SU-DHL-6 (cell line): ENCODE data around the gene FRMPD2.

ENCODE experiments used
- H2AFZ ChIP-seq: fragments of 200-600 bp; sonication (generic); 2 replicates; pipeline ENCODE4 v1.6.1; 2014; ENCODE audit warnings: low read depth, mild to moderate bottlenecking, moderate library complexity, mixed read lengths, antibody characterized with exemption, low read length; ENCODE audit not compliant: severe bottlenecking
- H3F3A ChIP-seq: fragments of 200-600 bp; shearing (Covaris generic); 2 replicates; pipeline ENCODE4 v1.6.0; 2016; ENCODE audit warnings: antibody characterized with exemption, mild to moderate bottlenecking; ENCODE audit not compliant: insufficient read depth
- H3K27ac ChIP-seq: fragments of 200-600 bp; sonication (generic); 2 replicates; pipeline ENCODE4 v1.5.1; 2016; ENCODE audit warnings: low read depth, mild to moderate bottlenecking, low read length, moderate library complexity, mixed read lengths
- H3K27me3 ChIP-seq: fragments of 200-600 bp; sonication (generic), shearing (Covaris generic); 2 replicates; pipeline ENCODE4 v1.6.0; 2014; ENCODE audit warnings: mild to moderate bottlenecking, low read length
- H3K36me3 ChIP-seq: fragments of 200-600 bp; sonication (generic); 2 replicates; pipeline ENCODE4 v1.6.1; 2014; ENCODE audit warnings: mild to moderate bottlenecking, low read length, mixed read lengths
- H3K4me2 ChIP-seq: fragments of 300-600, 200-600 bp; shearing (Covaris generic), sonication (generic); 2 replicates; pipeline ENCODE4 v1.6.0; 2014; ENCODE audit warnings: low read length, low read depth, mild to moderate bottlenecking; ENCODE audit not compliant: poor library complexity, severe bottlenecking
- H3K4me3 ChIP-seq: fragments of 200-600 bp; sonication (generic); 2 replicates; pipeline ENCODE4 v1.5.1; 2014; ENCODE audit warnings: antibody characterized with exemption, low read length, mild to moderate bottlenecking, mixed read lengths; ENCODE audit not compliant: insufficient read depth, poor library complexity, severe bottlenecking
- H3K79me2 ChIP-seq: fragments of 200-600 bp; sonication (generic); 2 replicates; pipeline ENCODE4 v1.6.1; 2014; ENCODE audit warnings: mild to moderate bottlenecking, low read length, moderate library complexity; ENCODE audit not compliant: insufficient read depth
- H3K9ac ChIP-seq: fragments of 200-600 bp; sonication (generic); 2 replicates; pipeline ENCODE4 v1.7.0; 2014; ENCODE audit warnings: mild to moderate bottlenecking, low read length
- H3K9me2 ChIP-seq: fragments of 200-600 bp; sonication (generic); replicated peaks from 2 replicates; pipeline ENCODE4 v1.6.1; 2014; ENCODE audit warnings: low read length; ENCODE audit not compliant: insufficient read depth
- H3K9me3 ChIP-seq: fragments of 200-600 bp; sonication (generic); 2 replicates; pipeline ENCODE4 v1.6.1; 2014; ENCODE audit warnings: low read length, mixed read lengths; ENCODE audit not compliant: insufficient read depth
- H4K20me1 ChIP-seq: fragments of 200-600 bp; sonication (generic); 2 replicates; pipeline ENCODE4 v1.6.1; 2014; ENCODE audit warnings: low read depth, mild to moderate bottlenecking, antibody characterized with exemption, low read length, moderate library complexity, mixed read lengths
- CTCF ChIP-seq: fragments of 200-600 bp; sonication (generic); IDR thresholded peaks from one replicate; pipeline ENCODE4 v1.5.1; 2017; ENCODE audit warnings: antibody characterized with exemption, mild to moderate bottlenecking, low read length, moderate library complexity; ENCODE audit not compliant: insufficient read depth, poor library complexity, severe bottlenecking
- EZH2phosphoT487 ChIP-seq: fragments of 200-600 bp; sonication (generic), shearing (Covaris generic); conservative IDR thresholded peaks from 2 replicates; pipeline ENCODE4 v1.6.1; 2018; ENCODE audit warnings: mild to moderate bottlenecking, antibody characterized with exemption, low read length, moderate library complexity, mixed read lengths

FRMPD2 gene

DNA sequence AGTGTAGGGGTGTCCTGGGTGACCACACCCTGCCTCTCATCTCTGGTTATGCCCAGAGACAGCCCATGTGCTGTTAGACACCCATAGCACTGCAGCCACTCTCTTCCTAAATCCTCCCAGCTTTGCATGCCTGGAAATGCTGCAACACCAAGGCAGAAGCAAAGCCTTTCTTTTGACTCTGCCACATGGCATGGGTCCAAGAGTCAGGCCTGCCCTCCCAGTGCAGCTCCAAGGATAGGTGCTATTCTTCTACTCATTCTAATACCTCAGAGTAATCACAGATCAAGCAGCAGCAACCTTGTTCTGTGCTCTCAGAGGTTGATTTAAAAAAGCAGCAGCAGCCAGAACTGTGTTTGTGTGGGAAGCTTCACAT, 23.4 kb downstream of the FRMPD2 start:
- Histone ChIP-seq H3K4me2 (no peak overlapping the region), H3K9me3 (no peaks in the 10 kb centered on the region), H3K79me2 (no peaks in the 10 kb centered on the region), H2AFZ (no peak overlapping the region), H3K27ac (no peak overlapping the region), H3K9me2 (no peaks in the 10 kb centered on the region), H3K36me3 (no peaks in the 10 kb centered on the region), H4K20me1 (no peaks in the 10 kb centered on the region), H3K9ac (no peak overlapping the region), H3K27me3 (no peaks in the 10 kb centered on the region), H3F3A (no peaks in the 10 kb centered on the region), H3K4me3 (no peak overlapping the region)
- no peak for TF ChIP-seq CTCF
- no peak for TF ChIP-seq EZH2phosphoT487

- Histone ChIP-seq H2AFZ (no peak overlapping the region), H3K4me2 (no peak overlapping the region), H3K79me2 (no peaks in the 10 kb centered on the region), H3K27ac (no peak overlapping the region), H3K36me3 (no peaks in the 10 kb centered on the region), H4K20me1 (no peaks in the 10 kb centered on the region), H3K9me2 (no peaks in the 10 kb centered on the region), H3K9me3 (no peaks in the 10 kb centered on the region), H3K4me3 (no peak overlapping the region), H3K27me3 (no peaks in the 10 kb centered on the region), H3F3A (no peaks in the 10 kb centered on the region), H3K9ac (no peak overlapping the region)
- TF ChIP-seq EZH2phosphoT487 (no peak), CTCF (no peak)
Observed at GRCh38 chr10:48249763-48250351, 24.6 kb downstream of the FRMPD2 start.

- Histone ChIP-seq H3K27ac (no peak overlapping the region), H3K9me2 (no peaks in the 10 kb centered on the region), H3K4me2 (no peak overlapping the region), H3K36me3 (no peaks in the 10 kb centered on the region), H3F3A (no peaks in the 10 kb centered on the region), H3K9ac (no peak overlapping the region), H3K27me3 (no peaks in the 10 kb centered on the region), H3K9me3 (no peaks in the 10 kb centered on the region), H4K20me1 (no peaks in the 10 kb centered on the region), H3K79me2 (no peaks in the 10 kb centered on the region), H3K4me3 (no peak overlapping the region), H2AFZ (no peak overlapping the region)
- TF ChIP-seq CTCF, result no peak
- TF ChIP-seq EZH2phosphoT487, result no peak
Observed at GRCh38 chr10:48249004-48249762, 25.3 kb downstream of the FRMPD2 start.
